Neural crest cell (in vitro differentiated cells): ENCODE data around the gene PPP6R3. TPM values are rescaled to one million over a fixed set of nuclear protein-coding genes. Genes with fewer than 3 reads are reported as not detected.
A peak's percentile ranks its signal among the peaks of the same experiment; 100 is the strongest.
"Not testable (repeated sequence)": the region's sequence is repeated elsewhere in the genome, so short reads cannot be mapped to it uniquely, and the experiment has no call there.

Source experiments
- DNase-seq: peaks from one replicate; pipeline ENCODE4 v3.0.0; 2021; ENCODE audit warnings: low read depth, mixed read lengths, low spot score
- H3K27ac Mint-ChIP-seq: one replicate; pipeline ENCODE4 v1.8.0; 2021; ENCODE audit warnings: mild to moderate bottlenecking, mixed read lengths; ENCODE audit not compliant: unreplicated experiment
- H3K27me3 Mint-ChIP-seq: 2 replicates; pipeline ENCODE4 v1.8.0; 2021; ENCODE audit warnings: low read depth, mild to moderate bottlenecking, mixed read lengths
- H3K36me3 Mint-ChIP-seq: 2 replicates; pipeline ENCODE4 v1.8.0; 2021; ENCODE audit warnings: low read depth, mild to moderate bottlenecking, mixed read lengths
- H3K4me1 Mint-ChIP-seq: 2 replicates; pipeline ENCODE4 v1.8.0; 2021; ENCODE audit warnings: mixed read lengths
- H3K4me3 Mint-ChIP-seq: one replicate; pipeline ENCODE4 v1.8.0; 2021; ENCODE audit warnings: mild to moderate bottlenecking, mixed read lengths
- H3K9me3 Mint-ChIP-seq: 2 replicates; pipeline ENCODE4 v1.8.0; 2021; ENCODE audit warnings: mixed read lengths
- CTCF ChIP-seq: fragments of 200-600 bp; sonication (generic); conservative IDR thresholded peaks from 2 replicates; pipeline ENCODE4 v1.5.0; 2021; ENCODE audit warnings: antibody characterized with exemption, mild to moderate bottlenecking
- total RNA-seq: library from RNA; stranded (reverse); gene quantifications from 2 replicates; pipeline ENCODE4 v1.2.1, GENCODE V29; 2021

The PPP6R3 gene
- total RNA-seq, 1 donor from 2014 or later, result 111 TPM

GRCh38 chr11:68447015-68447801 is 13.3 kb upstream of the PPP6R3 start:
- H3K9me3 Mint-ChIP-seq, result no peaks in the 10 kb centered on the region
- H3K36me3 Mint-ChIP-seq, result peaks cover 5% of the 10 kb centered on the region
- H3K27ac Mint-ChIP-seq, result peak overlapping the region; percentile 89

GRCh38 chr11:68447914-68448313 is 12.6 kb upstream of the PPP6R3 start:
- not testable (repeated sequence) for DNase-seq, H3K27me3 Mint-ChIP-seq, H3K9me3 Mint-ChIP-seq, H3K4me3 Mint-ChIP-seq, H3K36me3 Mint-ChIP-seq, H3K27ac Mint-ChIP-seq, H3K4me1 Mint-ChIP-seq

More at GRCh38 chr11:68447015-68447801, 13.3 kb upstream of the PPP6R3 start:
- Mint-ChIP-seq H3K27me3 (no peaks in the 10 kb centered on the region), H3K4me1 (peaks cover under 1% of the 10 kb centered on the region), H3K4me3 (no peak overlapping the region)
- DNase-seq, result peak; percentile 71
- TF ChIP-seq CTCF, result peak; percentile 91

DNA sequence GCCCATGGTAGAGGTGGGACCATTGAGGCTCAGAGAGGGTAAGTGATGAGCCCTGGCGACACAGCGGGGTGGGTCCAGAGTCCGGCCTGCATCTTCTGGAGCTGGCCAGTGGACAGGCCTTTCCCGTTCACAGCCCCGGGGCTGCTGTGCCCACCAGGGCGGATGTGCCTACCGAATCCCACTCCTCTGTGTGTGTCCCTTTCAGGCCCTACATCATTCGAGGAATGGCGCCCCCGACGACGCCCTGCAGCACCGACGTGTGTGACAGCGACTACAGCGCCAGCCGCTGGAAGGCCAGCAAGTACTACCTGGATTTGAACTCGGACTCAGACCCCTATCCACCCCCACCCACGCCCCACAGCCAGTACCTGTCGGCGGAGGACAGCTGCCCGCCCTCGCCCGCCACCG is 11.9 kb upstream of the PPP6R3 start:
- H3K36me3 Mint-ChIP-seq, result peaks cover 5% of the 10 kb centered on the region
- no peak overlapping the region for H3K27ac Mint-ChIP-seq
- no peaks in the 10 kb centered on the region for H3K27me3 Mint-ChIP-seq
- DNase-seq, result no peak
- no peak overlapping the region for H3K4me3 Mint-ChIP-seq
- TF ChIP-seq CTCF, result no peak
- H3K4me1 Mint-ChIP-seq, result no peaks in the 10 kb centered on the region
- H3K9me3 Mint-ChIP-seq, result no peaks in the 10 kb centered on the region

GRCh38 chr11:68449951-68450350 is 10.6 kb upstream of the PPP6R3 start:
- Mint-ChIP-seq H3K27ac (peak overlapping the region; percentile 19), H3K27me3 (no peaks in the 10 kb centered on the region), H3K36me3 (peaks cover 3% of the 10 kb centered on the region), H3K4me3 (no peak overlapping the region), H3K9me3 (no peaks in the 10 kb centered on the region), H3K4me1 (no peaks in the 10 kb centered on the region)
- TF ChIP-seq CTCF, result no peak
- DNase-seq, result no peak

DNA sequence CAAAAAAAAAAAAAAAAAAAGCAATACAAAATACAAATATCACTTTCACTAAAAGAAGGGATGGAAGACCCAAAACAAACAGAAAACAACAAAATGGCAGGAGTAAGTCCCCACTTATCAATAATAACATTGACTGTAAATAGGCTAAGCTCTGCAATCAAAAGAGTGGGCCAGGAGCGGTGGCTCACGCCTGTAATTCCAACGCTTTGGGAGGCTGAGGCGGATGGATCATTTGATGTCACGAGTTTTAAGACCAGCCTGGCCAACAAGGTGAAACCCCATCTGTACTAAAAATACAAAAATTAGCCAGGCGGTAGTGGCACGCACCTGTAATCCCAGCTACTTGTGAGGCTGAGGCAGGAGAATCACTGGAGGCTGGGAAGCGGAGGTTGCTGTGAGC is 9.8 kb upstream of the PPP6R3 start:
- Mint-ChIP-seq H3K36me3 (peaks cover 3% of the 10 kb centered on the region), H3K27ac (no peak overlapping the region), H3K4me3 (no peak overlapping the region), H3K27me3 (no peaks in the 10 kb centered on the region), H3K9me3 (no peaks in the 10 kb centered on the region), H3K4me1 (peaks cover 1% of the 10 kb centered on the region)
- DNase-seq, result no peak
- no peak for TF ChIP-seq CTCF

GRCh38 chr11:68454767-68455166 is 5.8 kb upstream of the PPP6R3 start:
- Mint-ChIP-seq H3K36me3 (peaks cover 3% of the 10 kb centered on the region), H3K4me1 (peaks cover 4% of the 10 kb centered on the region), H3K9me3 (no peaks in the 10 kb centered on the region), H3K27ac (no peak overlapping the region), H3K27me3 (peaks cover under 1% of the 10 kb centered on the region), H3K4me3 (peak overlapping the region; percentile 65)
- no peak for TF ChIP-seq CTCF
- DNase-seq, result no peak
